ENCODE data around the gene PDZD4.

- TF ChIP-seq CTCF (IDR thresholded peaks at IDR 0.05) (no peak), POLR2AphosphoS5 (IDR thresholded peaks at IDR 0.05) (no peak), POLR2A (IDR thresholded peaks at IDR 0.05) (no peak)
Observed at GRCh38 chrX:153878969-153879653, 48.8 kb upstream of the PDZD4 start.
